WTC11 (cell line): ENCODE results near the gene ALMS1. TPM values are rescaled to one million over a fixed set of nuclear protein-coding genes. Genes with fewer than 3 reads are reported as not detected.

Source experiments
- ATAC-seq: fragments of 200-7000 bp; cut with Tn5 transposase; 2 replicates; pipeline ENCODE4 v1.10.0; 2021; ENCODE audit warnings: mild to moderate bottlenecking, moderate library complexity
- CTCF ChIA-PET: fragments of 300-600 bp; sonication (Branson Sonifier 250); formaldehyde crosslinking; loops from one replicate; lab custom pipeline; 2021; ENCODE audit warnings: antibody characterized with exemption; lab: Charles Lee
- POLR2A ChIA-PET: fragments of 350-600 bp; sonication (Branson Sonifier 250); formaldehyde crosslinking; loops from one replicate; lab custom pipeline; 2021; ENCODE audit warnings: antibody characterized with exemption; lab: Charles Lee
- DNase-seq: peaks from one replicate; pipeline ENCODE4 v3.0.0; 2021; ENCODE audit warnings: low spot score
- H3K27ac Mint-ChIP-seq: 2 replicates; pipeline ENCODE4 v1.8.0; 2021; ENCODE audit warnings: mixed read lengths
- H3K27me3 Mint-ChIP-seq: 2 replicates; pipeline ENCODE4 v1.8.0; 2021; ENCODE audit warnings: low read depth, mild to moderate bottlenecking, moderate library complexity, mixed read lengths
- H3K36me3 Mint-ChIP-seq: 2 replicates; pipeline ENCODE4 v1.8.0; 2021; ENCODE audit warnings: mixed read lengths
- H3K4me1 Mint-ChIP-seq: 2 replicates; pipeline ENCODE4 v1.8.0; 2022; ENCODE audit warnings: mixed read lengths
- H3K4me3 Mint-ChIP-seq: 2 replicates; pipeline ENCODE4 v1.8.0; 2021; ENCODE audit warnings: mild to moderate bottlenecking, moderate library complexity, mixed read lengths
- H3K9me3 Mint-ChIP-seq: 2 replicates; pipeline ENCODE4 v1.8.0; 2021; ENCODE audit warnings: mixed read lengths
- ARID4B ChIP-seq: sonication (generic); formaldehyde crosslinking; IDR thresholded peaks from 2 replicates; pipeline ENCODE4 v1.8.0; 2023; ENCODE audit warnings: missing genetic modification reagents, mild to moderate bottlenecking, borderline replicate concordance
- FOXJ3 ChIP-seq: sonication (generic); formaldehyde crosslinking; IDR thresholded peaks from 2 replicates; pipeline ENCODE4 v1.9.0; 2021; ENCODE audit warnings: missing genetic modification reagents, mild to moderate bottlenecking, borderline replicate concordance
- FOXK1 ChIP-seq: sonication (generic); formaldehyde crosslinking; IDR thresholded peaks from 2 replicates; pipeline ENCODE4 v1.8.0; 2022; ENCODE audit warnings: mild to moderate bottlenecking, moderate library complexity, missing genetic modification reagents
- GABPB1 ChIP-seq: sonication (generic); formaldehyde crosslinking; IDR thresholded peaks from 2 replicates; pipeline ENCODE4 v1.8.1; 2023; ENCODE audit warnings: mild to moderate bottlenecking, missing genetic modification reagents
- GRHL2 ChIP-seq: fragments of 250-450 bp; sonication (Bioruptor Pico); IDR thresholded peaks from 2 replicates; pipeline ENCODE4 v1.8.0; 2022; ENCODE audit warnings: mild to moderate bottlenecking, moderate library complexity; ENCODE audit not compliant: insufficient replicate concordance, severe bottlenecking
- IRF2 ChIP-seq: sonication (generic); formaldehyde crosslinking; IDR thresholded peaks from 2 replicates; pipeline ENCODE4 v1.8.0; 2022; ENCODE audit warnings: low read depth, missing genetic modification reagents, borderline replicate concordance
- NFE2L1 ChIP-seq: sonication (generic); formaldehyde crosslinking; IDR thresholded peaks from 2 replicates; pipeline ENCODE4 v1.8.1; 2023; ENCODE audit warnings: missing genetic modification reagents
- NFYB ChIP-seq: sonication (generic); formaldehyde crosslinking; conservative IDR thresholded peaks from 2 replicates; pipeline ENCODE4 v1.8.0; 2022; ENCODE audit warnings: low read depth, missing genetic modification reagents
- OVOL2 ChIP-seq: fragments of 250-450 bp; sonication (Bioruptor Pico); IDR thresholded peaks from 2 replicates; pipeline ENCODE4 v1.9.0; 2021; ENCODE audit warnings: mild to moderate bottlenecking, borderline replicate concordance
- SMAD4 ChIP-seq: sonication (generic); formaldehyde crosslinking; IDR thresholded peaks from 2 replicates; pipeline ENCODE4 v1.8.0; 2022; ENCODE audit warnings: mild to moderate bottlenecking, missing genetic modification reagents
- TEAD1 ChIP-seq: sonication (generic); formaldehyde crosslinking; IDR thresholded peaks from 2 replicates; pipeline ENCODE4 v1.8.0; 2022; ENCODE audit warnings: mild to moderate bottlenecking, missing genetic modification reagents
- ZBTB21 ChIP-seq: sonication (generic); formaldehyde crosslinking; IDR thresholded peaks from 2 replicates; pipeline ENCODE4 v1.8.1; 2023; ENCODE audit warnings: mild to moderate bottlenecking, missing genetic modification reagents, borderline replicate concordance
- ZNF121 ChIP-seq: sonication (generic); formaldehyde crosslinking; IDR thresholded peaks from 2 replicates; pipeline ENCODE4 v1.8.0; 2023; ENCODE audit warnings: missing genetic modification reagents
- ZNF263 ChIP-seq: sonication (generic); formaldehyde crosslinking; IDR thresholded peaks from 2 replicates; pipeline ENCODE4 v1.8.1; 2022; ENCODE audit warnings: low read depth, mild to moderate bottlenecking, moderate library complexity, missing genetic modification reagents
- ZNF281 ChIP-seq: sonication (generic); formaldehyde crosslinking; IDR thresholded peaks from 2 replicates; pipeline ENCODE4 v1.8.0; 2023; ENCODE audit warnings: mild to moderate bottlenecking, missing genetic modification reagents
- total RNA-seq: library from RNA; stranded (reverse); gene quantifications from 3 replicates; pipeline ENCODE4 v1.2.3, GENCODE V29; 2021
- TF ChIP-seq, protein P1 (sequence below): sonication (generic); formaldehyde crosslinking; IDR thresholded peaks from 2 replicates; pipeline ENCODE4 v1.8.1; 2023; ENCODE audit warnings: mild to moderate bottlenecking, missing genetic modification reagents
- TF ChIP-seq, protein P2 (sequence below): fragments of 250-450 bp; sonication (Bioruptor Pico); conservative IDR thresholded peaks from 2 replicates; pipeline ENCODE4 v1.9.0; 2021; ENCODE audit warnings: mild to moderate bottlenecking

The ALMS1 gene
- total RNA-seq, 1 experiment from 2014 or later = 37.3 TPM

DNA sequence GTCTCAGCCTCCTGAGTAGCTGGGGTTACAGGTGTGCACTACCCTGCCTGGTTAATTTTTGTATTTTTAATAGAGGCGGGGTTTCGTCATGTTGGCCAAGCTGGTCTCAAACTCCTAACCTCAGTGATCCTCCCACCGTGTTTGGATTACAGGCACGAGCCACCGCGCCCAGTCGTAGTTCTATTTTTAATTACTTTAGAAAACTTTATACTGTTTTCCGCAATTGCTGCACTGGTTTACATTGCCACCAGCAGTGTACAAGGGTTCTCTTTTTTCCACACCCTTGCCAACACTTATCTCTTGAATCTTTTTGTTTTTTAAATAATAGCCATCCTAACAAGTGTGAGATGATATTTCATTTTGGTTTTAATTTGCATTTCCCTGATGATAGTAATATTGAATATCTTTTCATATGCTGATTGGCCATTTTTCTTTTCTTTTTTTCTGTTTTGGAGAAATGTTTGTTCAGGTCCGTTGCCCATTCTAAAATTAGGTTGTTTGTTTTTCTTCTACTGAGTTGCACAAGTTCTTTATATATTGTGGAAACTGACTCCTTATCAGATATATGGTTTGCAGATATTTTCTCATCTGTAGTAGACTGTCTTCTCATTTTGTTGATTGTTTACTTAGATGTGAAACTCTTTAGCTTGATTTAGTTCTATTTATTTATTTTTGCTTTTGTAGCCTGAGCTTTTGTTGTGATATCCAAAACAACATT lies 16.9 kb downstream of the ALMS1 start:
- ChIA-PET POLR2A (no interaction called here), CTCF (no interaction called here)
- H3K4me1 Mint-ChIP-seq = no peaks in the 10 kb centered on the region
- peaks cover 38% of the 10 kb centered on the region for H3K9me3 Mint-ChIP-seq
- H3K36me3 Mint-ChIP-seq = peaks cover 40% of the 10 kb centered on the region
- H3K4me3 Mint-ChIP-seq = no peak overlapping the region
- TF ChIP-seq SMAD4 (CRISPR knock-in tag) (no peak), NFE2L1 (CRISPR knock-in tag) (no peak), OVOL2 (no peak), IRF2 (CRISPR knock-in tag) (no peak), ZNF121 (CRISPR knock-in tag) (no peak), ZNF263 (CRISPR knock-in tag) (no peak), FOXK1 (no peak), TEAD1 (CRISPR knock-in tag) (no peak), NFYB (CRISPR knock-in tag) (no peak), ARID4B (CRISPR knock-in tag) (no peak), ZNF281 (CRISPR knock-in tag) (no peak), ZBTB21 (CRISPR knock-in tag) (no peak)
- TF ChIP-seq, protein P1, sequence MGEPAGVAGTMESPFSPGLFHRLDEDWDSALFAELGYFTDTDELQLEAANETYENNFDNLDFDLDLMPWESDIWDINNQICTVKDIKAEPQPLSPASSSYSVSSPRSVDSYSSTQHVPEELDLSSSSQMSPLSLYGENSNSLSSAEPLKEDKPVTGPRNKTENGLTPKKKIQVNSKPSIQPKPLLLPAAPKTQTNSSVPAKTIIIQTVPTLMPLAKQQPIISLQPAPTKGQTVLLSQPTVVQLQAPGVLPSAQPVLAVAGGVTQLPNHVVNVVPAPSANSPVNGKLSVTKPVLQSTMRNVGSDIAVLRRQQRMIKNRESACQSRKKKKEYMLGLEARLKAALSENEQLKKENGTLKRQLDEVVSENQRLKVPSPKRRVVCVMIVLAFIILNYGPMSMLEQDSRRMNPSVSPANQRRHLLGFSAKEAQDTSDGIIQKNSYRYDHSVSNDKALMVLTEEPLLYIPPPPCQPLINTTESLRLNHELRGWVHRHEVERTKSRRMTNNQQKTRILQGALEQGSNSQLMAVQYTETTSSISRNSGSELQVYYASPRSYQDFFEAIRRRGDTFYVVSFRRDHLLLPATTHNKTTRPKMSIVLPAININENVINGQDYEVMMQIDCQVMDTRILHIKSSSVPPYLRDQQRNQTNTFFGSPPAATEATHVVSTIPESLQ (CRISPR knock-in tag) = no peak
- no peaks in the 10 kb centered on the region for H3K27me3 Mint-ChIP-seq
- ATAC-seq = no peak
- no peak for DNase-seq
- no peak overlapping the region for H3K27ac Mint-ChIP-seq

GRCh38 chr2:73403237-73403636 lies 17.6 kb downstream of the ALMS1 start:
- Mint-ChIP-seq H3K27me3 (no peaks in the 10 kb centered on the region), H3K27ac (no peak overlapping the region), H3K4me3 (no peak overlapping the region), H3K4me1 (no peaks in the 10 kb centered on the region), H3K36me3 (peaks cover 33% of the 10 kb centered on the region), H3K9me3 (peaks cover 31% of the 10 kb centered on the region)
- ATAC-seq (no peak), DNase-seq (no peak)
- TF ChIP-seq GRHL2 = no peak
- TF ChIP-seq, protein P2, sequence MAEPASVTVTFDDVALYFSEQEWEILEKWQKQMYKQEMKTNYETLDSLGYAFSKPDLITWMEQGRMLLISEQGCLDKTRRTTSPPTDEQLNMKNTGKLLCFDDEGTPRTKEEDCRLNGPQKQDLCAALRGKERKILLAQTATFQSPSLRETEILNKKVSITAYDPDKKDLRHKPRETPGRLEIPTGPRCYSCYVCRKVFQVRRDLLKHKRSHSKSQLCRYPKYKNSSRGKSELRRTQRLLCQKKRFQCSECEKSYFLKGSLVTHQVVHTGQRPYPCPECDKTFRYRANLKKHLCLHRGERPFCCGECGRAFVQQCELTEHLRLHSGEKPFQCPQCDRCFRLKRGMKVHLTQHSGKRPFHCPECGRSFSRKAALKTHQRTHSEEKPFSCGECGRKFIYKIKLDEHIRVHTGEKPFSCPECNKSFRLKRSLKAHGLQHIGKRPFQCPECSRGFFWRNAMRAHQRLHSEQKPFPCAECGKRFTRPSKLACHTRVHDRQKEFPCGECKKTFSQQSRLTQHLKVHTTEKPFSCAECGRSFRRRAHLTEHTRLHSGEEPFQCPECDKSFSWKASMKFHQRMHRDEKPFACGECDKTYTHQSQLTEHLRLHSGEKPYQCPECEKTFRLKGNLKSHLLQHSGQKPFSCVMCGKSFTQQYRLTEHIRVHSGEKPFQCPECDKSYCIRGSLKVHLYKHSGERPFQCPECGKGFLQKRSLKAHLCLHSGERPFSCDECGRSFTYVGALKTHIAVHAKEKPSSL (CRISPR knock-in tag) = no peak
- no peak for TF ChIP-seq GABPB1 (CRISPR knock-in tag)
- TF ChIP-seq FOXJ3 = no peak
- ChIA-PET POLR2A (no interaction called here), CTCF (no interaction called here)
